Chondrocyte (in vitro differentiated cells): ENCODE results near the gene NAA60. TPM values are rescaled to one million over a fixed set of nuclear protein-coding genes. Genes with fewer than 3 reads are reported as not detected.

Experiments used
- DNase-seq: peaks from one replicate; pipeline ENCODE4 v3.0.0; 2021; ENCODE audit warnings: mixed read lengths, low spot score
- H3K27ac Mint-ChIP-seq: one replicate; pipeline ENCODE4 v1.8.0; 2021; ENCODE audit warnings: mild to moderate bottlenecking, moderate library complexity, mixed read lengths; ENCODE audit not compliant: unreplicated experiment
- H3K27me3 Mint-ChIP-seq: 2 replicates; pipeline ENCODE4 v1.8.0; 2021; ENCODE audit warnings: low read depth, mixed read lengths
- H3K36me3 Mint-ChIP-seq: 2 replicates; pipeline ENCODE4 v1.8.0; 2021; ENCODE audit warnings: low read depth, mixed read lengths
- H3K4me1 Mint-ChIP-seq: 2 replicates; pipeline ENCODE4 v1.8.0; 2021; ENCODE audit warnings: low read depth, mild to moderate bottlenecking, mixed read lengths
- H3K4me3 Mint-ChIP-seq: one replicate; pipeline ENCODE4 v1.8.0; 2021; ENCODE audit warnings: mild to moderate bottlenecking, moderate library complexity, mixed read lengths; ENCODE audit not compliant: unreplicated experiment
- H3K9me3 Mint-ChIP-seq: 2 replicates; pipeline ENCODE4 v1.8.0; 2021; ENCODE audit warnings: low read depth, mixed read lengths
- total RNA-seq: library from RNA; stranded (reverse); gene quantifications from 3 replicates; pipeline ENCODE4 v1.2.1, GENCODE V29; 2021
- TF ChIP-seq, protein P1 (sequence below): fragments of 200-600 bp; sonication (generic); IDR thresholded peaks from 2 replicates; pipeline ENCODE4 v1.5.0; 2021; ENCODE audit warnings: antibody characterized with exemption, mild to moderate bottlenecking, moderate library complexity

The NAA60 gene
- total RNA-seq, 1 donor from 2014 or later = 47.2 TPM

DNA sequence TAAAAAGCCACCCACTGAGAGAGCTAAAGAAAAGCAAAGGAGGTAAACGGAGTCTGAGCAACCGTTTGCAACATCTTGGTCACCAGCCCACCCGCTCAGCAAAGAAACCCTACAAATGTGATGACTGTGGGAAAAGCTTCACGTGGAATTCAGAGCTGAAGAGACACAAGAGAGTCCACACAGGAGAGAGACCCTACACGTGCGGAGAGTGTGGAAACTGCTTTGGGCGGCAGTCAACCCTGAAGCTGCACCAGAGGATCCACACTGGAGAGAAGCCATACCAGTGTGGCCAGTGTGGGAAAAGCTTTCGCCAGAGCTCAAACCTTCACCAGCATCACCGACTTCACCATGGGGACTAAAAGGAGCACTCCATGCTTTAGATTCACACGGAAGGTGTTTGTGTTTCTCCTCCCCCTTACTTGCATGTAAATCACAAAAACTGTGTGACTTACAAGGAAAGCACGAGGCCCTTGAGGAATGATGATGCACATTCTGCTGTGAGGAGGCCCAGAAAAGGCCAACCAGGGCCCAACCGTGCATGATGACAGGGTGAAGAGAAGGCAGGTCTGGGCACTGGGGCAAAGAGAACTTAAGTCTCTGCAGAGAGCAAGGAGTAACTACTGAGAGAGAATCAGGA, 34.8 kb upstream of the NAA60 start:
- Mint-ChIP-seq H3K27ac (no peak overlapping the region), H3K4me1 (no peaks in the 10 kb centered on the region), H3K9me3 (peaks cover 63% of the 10 kb centered on the region), H3K4me3 (no peak overlapping the region), H3K27me3 (no peaks in the 10 kb centered on the region), H3K36me3 (peaks cover 72% of the 10 kb centered on the region)
- TF ChIP-seq, protein P1, sequence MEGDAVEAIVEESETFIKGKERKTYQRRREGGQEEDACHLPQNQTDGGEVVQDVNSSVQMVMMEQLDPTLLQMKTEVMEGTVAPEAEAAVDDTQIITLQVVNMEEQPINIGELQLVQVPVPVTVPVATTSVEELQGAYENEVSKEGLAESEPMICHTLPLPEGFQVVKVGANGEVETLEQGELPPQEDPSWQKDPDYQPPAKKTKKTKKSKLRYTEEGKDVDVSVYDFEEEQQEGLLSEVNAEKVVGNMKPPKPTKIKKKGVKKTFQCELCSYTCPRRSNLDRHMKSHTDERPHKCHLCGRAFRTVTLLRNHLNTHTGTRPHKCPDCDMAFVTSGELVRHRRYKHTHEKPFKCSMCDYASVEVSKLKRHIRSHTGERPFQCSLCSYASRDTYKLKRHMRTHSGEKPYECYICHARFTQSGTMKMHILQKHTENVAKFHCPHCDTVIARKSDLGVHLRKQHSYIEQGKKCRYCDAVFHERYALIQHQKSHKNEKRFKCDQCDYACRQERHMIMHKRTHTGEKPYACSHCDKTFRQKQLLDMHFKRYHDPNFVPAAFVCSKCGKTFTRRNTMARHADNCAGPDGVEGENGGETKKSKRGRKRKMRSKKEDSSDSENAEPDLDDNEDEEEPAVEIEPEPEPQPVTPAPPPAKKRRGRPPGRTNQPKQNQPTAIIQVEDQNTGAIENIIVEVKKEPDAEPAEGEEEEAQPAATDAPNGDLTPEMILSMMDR = no peak
- no peak for DNase-seq

DNA sequence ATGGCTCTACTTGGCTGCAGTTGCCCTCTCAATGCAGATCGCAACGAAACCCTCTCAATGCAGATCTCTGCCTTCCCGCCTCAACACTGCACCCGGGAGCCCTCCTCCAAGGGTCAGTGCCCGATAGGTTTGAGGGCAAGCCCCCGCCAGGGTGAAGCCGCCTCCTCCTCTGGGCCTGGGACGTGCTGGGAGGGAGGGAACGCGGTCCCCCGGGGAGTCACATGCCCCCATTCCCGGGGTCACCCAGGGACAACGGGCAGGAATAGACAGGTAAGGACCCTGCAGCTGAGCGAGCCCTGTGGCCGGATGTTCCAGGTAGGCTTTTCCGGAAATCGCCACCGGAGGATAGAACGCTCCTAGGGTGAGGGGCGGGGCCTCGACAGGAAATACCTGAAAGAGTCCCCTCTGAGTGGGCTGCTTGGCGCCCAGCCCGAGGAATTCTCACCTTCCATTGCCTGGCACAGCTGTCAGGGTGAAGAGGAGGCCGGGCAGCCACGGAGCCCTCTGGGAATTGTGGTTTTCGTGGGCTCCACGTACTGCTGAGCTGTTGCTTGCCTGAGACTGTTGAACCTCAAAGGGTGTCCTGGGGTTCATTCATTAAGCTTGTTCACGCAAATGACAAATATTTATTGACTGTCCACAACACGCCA, 29.6 kb upstream of the NAA60 start:
- DNase-seq = no peak
- Mint-ChIP-seq H3K27me3 (no peaks in the 10 kb centered on the region), H3K27ac (no peak overlapping the region), H3K9me3 (peaks cover 44% of the 10 kb centered on the region), H3K36me3 (peaks cover 32% of the 10 kb centered on the region), H3K4me1 (no peaks in the 10 kb centered on the region), H3K4me3 (no peak overlapping the region)
- TF ChIP-seq, protein P1 = no peak

DNA sequence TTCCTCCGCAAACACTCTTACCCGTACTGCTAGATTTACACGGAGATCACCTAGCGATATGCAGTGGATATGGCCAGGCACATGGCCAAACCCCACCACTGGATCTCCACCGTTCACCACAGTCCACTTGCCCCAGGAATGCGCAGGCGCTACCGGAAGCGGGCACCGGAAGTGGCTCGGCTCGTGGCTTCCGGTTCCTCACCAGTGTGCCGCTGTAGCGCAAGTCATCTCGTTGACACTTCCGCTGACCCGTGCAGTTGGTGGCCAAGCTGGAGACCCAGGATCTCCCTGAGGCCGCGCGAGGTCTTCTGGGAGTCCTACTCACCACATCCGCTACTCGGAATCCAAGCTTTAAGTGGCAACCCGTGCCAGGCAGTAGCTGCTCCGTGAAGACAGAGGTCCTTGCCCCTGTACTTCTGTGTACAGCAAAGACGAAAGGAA, 11.7 kb upstream of the NAA60 start:
- H3K27me3 Mint-ChIP-seq = no peaks in the 10 kb centered on the region
- DNase-seq = no peak
- no peaks in the 10 kb centered on the region for H3K4me1 Mint-ChIP-seq
- H3K36me3 Mint-ChIP-seq = peaks cover 12% of the 10 kb centered on the region
- no peak overlapping the region for H3K4me3 Mint-ChIP-seq
- H3K27ac Mint-ChIP-seq = no peak overlapping the region
- TF ChIP-seq, protein P1 = no peak
- H3K9me3 Mint-ChIP-seq = no peaks in the 10 kb centered on the region

DNA sequence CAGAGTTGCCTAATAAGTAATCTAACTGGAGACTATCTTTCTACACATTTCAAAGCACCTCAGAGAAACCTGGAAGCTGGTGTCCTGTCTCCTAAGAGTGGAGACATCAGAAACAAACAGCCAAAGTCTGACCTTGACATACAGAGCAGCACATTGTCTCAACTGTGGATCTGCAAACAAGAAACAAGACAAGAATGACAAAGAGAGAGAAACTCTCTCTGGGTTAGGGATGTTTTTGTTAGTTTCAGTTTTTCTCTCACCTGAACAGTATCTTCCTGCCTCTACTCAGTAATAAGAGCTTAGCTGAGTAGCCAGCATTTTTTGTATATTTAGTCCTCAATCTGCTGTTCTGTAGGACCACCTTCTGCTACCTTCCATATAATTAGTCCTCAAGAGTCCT, 9.1 kb upstream of the NAA60 start:
- H3K36me3 Mint-ChIP-seq = peaks cover 13% of the 10 kb centered on the region

DNA sequence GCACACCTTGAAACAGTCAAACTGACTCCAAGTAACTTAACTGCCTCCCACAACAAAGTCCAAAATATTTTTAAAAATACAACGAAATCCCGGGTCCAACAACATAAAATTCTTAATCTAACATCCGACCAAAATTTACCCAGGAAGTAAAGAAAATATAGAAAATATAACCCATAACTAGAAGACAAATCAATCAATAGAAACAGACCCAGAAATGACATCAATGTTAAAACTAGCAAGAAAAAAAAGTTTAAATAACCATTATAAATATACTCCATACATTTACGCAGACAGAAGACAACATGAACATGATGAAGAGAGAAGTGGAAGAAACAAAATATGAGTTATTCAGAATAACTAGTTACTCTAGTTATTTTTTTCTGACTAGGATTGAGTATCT, 3.8 kb upstream of the NAA60 start:
- Mint-ChIP-seq H3K36me3 (peaks cover 18% of the 10 kb centered on the region), H3K9me3 (peaks cover 10% of the 10 kb centered on the region), H3K4me1 (peaks cover 12% of the 10 kb centered on the region), H3K4me3 (no peak overlapping the region), H3K27me3 (no peaks in the 10 kb centered on the region), H3K27ac (no peak overlapping the region)
- TF ChIP-seq, protein P1 = no peak
- DNase-seq = no peak

More for the DNA sequence above, 9.1 kb upstream of the NAA60 start:
- Mint-ChIP-seq H3K9me3 (peaks cover 2% of the 10 kb centered on the region), H3K27me3 (no peaks in the 10 kb centered on the region), H3K4me1 (no peaks in the 10 kb centered on the region), H3K27ac (no peak overlapping the region), H3K4me3 (no peak overlapping the region)
- no peak for DNase-seq
- TF ChIP-seq, protein P1 = no peak
